ENCODE results near the gene STMP1.
"Not testable (repeated sequence)": the region's sequence is repeated elsewhere in the genome, so short reads cannot be mapped to it uniquely, and the experiment has no call there.

STMP1 gene

DNA sequence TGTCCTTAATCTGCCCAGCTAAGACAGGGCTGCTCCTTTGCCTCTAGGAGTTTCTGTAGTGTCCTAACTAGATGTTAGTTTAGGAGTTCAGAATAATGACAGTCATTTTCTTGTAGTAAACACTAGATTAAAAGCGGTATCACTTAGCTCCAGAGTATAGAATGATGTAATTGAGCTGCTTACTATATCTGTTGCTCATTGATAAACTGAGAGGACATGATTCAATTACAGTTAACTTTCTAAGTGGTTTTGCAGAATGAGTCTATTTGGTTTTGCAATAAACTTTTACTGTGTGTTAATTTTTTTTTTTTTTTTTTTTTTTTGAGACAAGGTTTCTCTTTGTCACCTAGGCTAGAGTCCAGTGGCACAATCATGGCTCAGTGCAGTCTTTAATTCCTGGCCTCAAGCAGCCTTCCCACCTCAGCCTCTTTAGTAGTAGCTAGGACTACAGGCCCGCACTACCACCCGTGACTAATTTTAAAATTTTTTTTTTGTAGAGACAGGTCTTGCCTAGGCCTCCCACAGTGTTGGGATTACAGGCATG is 1.8 kb downstream of the STMP1 start:
- no peak for DNase-seq (ENCODE audit: low read depth)
- H3K4me3 ChIP-seq (ENCODE audit: low read depth, low read length) = no peak overlapping the region
- TF ChIP-seq, protein P1, sequence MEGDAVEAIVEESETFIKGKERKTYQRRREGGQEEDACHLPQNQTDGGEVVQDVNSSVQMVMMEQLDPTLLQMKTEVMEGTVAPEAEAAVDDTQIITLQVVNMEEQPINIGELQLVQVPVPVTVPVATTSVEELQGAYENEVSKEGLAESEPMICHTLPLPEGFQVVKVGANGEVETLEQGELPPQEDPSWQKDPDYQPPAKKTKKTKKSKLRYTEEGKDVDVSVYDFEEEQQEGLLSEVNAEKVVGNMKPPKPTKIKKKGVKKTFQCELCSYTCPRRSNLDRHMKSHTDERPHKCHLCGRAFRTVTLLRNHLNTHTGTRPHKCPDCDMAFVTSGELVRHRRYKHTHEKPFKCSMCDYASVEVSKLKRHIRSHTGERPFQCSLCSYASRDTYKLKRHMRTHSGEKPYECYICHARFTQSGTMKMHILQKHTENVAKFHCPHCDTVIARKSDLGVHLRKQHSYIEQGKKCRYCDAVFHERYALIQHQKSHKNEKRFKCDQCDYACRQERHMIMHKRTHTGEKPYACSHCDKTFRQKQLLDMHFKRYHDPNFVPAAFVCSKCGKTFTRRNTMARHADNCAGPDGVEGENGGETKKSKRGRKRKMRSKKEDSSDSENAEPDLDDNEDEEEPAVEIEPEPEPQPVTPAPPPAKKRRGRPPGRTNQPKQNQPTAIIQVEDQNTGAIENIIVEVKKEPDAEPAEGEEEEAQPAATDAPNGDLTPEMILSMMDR (IDR thresholded peaks at IDR 0.05; ENCODE audit: low read depth, low read length, missing control alignments) = no peak

DNA sequence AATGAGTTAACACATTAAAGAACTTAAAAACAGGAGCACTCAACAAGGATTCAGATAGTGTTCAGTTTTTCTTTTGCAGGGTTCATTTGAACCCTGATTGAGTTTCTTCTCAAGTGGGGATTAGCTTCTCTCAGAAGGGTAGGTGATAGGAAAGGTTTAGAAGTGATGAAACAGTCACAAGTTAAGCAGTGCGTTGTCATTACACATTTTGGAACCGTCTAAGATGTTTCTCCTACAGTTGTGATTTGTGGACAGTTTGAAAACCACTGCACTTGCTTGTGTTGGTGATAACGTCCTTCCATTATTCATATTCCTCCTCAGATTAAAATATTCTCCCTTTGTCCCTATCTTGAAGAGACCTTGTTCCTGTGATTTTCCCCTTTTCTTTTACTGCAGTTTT is 2.7 kb downstream of the STMP1 start:
- TF ChIP-seq, protein P1 (IDR thresholded peaks at IDR 0.05; ENCODE audit: low read depth, low read length, missing control alignments) = no peak
- no peak for DNase-seq (ENCODE audit: low read depth)
- no peak overlapping the region for H3K4me3 ChIP-seq (ENCODE audit: low read depth, low read length)

DNA sequence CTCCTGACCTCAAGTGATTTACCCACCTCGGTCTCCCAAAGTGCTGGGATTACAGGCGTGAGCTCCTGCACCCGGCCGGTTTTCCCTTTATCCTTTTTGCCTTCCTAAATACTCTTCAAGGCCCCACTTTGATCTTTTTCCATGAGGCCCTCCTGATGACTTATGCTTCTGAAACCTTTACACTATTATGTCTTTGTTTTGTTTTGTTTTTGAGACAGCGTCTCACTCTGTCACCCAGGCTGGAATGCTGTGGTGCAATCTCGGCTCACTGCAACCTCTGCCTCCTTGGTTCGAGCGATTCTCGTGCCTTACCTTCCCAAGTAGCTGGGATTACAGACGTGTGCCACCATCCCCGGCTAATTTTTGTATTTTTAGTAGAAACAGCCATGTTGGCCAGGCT is 3.8 kb downstream of the STMP1 start:
- no peak overlapping the region for H3K4me3 ChIP-seq (ENCODE audit: low read depth, low read length)
- TF ChIP-seq, protein P1 (IDR thresholded peaks at IDR 0.05; ENCODE audit: low read depth, low read length, missing control alignments) = no peak
- DNase-seq (ENCODE audit: low read depth) = no peak

DNA sequence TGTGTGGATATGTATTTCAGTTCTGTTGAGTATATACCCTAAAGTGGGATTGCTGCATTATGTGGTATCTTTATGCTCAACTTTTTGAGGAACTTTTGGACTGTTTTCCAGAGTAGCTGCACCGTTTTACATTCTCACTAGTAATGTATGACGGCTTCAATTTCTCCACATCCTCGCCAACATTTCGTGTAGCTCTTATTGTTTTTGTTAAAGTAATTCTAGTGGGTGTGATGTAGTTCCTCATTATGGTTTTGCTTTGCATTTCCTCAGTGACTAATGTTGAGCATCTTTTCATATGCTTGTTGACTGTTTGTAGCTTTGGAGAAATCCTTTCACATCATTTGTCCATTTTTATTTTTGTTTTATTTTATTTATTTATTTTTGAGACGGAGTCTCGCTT is 4.5 kb downstream of the STMP1 start:
- DNase-seq (ENCODE audit: low read depth) = no peak
- TF ChIP-seq, protein P1 (IDR thresholded peaks at IDR 0.05; ENCODE audit: low read depth, low read length, missing control alignments) = no peak

DNA sequence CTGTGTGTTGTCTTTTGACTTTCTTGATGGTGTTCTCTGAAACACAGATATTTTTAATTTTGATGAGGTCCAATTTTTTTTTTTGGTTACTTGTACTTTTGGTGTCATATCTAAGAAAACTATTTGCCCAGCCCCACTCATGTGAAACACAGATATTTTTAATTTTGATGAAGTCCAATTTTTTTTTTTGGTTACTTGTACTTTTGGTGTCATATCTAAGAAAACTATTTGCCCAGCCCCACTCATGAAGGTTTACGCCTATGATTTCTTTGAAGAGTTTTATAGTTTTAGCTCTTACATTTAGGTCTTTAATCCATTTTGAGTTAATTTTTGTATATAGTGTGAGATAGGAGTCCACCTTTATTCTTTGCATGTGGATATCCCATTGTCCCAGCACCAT is 5.3 kb downstream of the STMP1 start:
- H3K4me3 ChIP-seq (ENCODE audit: low read depth, low read length); DNase-seq (ENCODE audit: low read depth): not testable (repeated sequence)

More for the DNA sequence above, 4.5 kb downstream of the STMP1 start:
- no peak overlapping the region for H3K4me3 ChIP-seq (ENCODE audit: low read depth, low read length)

DNA sequence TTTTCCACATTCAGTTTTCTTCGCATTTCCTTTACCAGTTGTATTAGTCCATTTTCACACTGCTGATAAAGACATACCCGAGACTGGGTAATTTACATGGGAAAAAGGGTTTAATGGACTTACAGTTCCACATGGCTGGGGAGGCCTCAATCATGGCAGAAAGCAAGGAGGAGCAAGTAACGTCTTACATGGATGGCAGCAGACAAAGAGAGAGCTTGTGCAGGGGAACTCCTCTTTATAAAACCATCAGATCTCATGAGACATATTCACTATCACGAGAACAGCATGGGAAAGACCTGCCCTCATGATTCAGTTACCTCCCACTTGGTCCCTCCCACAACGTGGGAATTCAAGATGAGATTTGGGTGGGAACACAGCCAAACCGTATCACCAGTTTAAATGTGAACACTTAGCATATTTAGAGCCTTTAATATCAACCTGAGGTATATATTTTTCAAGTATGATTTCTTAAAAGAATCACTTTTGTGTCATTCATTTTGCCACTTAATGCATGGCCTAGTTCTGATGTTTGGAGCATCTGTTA is 6.6 kb downstream of the STMP1 start:
- DNase-seq (ENCODE audit: low read depth); H3K4me3 ChIP-seq (ENCODE audit: low read depth, low read length): not testable (repeated sequence)

DNA sequence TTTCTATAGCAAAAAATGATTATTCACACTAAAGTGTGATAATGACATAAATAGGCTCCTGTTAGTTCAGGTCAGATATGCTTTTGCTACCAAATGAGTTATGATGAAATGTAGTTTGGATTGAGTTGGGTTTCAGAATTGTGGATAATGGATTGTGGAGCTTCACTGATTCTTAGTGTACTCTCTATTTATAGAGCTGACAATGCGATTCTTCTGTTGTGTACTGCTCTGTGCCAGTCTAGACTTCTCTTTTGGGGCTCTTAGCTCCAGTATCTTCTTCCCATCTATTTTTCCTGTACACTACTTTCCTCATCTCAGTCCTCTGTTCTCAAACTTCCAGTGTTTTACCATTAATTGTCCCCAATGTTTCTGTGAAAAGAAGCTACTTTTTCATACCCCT is 7.5 kb downstream of the STMP1 start:
- TF ChIP-seq, protein P1 (IDR thresholded peaks at IDR 0.05; ENCODE audit: low read depth, low read length, missing control alignments) = no peak

DNA sequence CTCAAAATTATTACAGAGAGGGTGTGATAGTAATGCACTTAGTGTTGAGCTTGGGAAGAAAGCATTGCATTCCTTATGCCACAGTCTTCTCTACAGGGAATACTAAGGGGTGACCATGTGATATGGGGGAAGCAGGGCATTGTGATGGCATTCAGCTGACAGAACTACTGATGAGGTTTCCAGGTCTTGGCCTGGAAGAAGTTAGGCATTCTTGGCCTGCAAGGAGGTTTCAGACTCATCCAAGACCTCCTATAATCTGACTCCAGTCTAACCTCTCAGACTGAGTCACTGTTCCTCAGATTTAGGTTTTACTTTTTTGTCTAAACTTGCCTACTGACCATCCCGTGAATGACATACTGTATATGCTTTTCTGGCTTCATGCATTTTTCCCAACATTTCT is 7.9 kb downstream of the STMP1 start:
- DNase-seq (ENCODE audit: low read depth) = no peak
- TF ChIP-seq, protein P1 (IDR thresholded peaks at IDR 0.05; ENCODE audit: low read depth, low read length, missing control alignments) = no peak
- H3K4me3 ChIP-seq (ENCODE audit: low read depth, low read length) = no peak overlapping the region

More for the DNA sequence above, 7.5 kb downstream of the STMP1 start:
- no peak overlapping the region for H3K4me3 ChIP-seq (ENCODE audit: low read depth, low read length)
- DNase-seq (ENCODE audit: low read depth) = no peak

Data from GM12864 (cell line).